Activated CD8-positive, alpha-beta memory T cell treated with anti-CD3 and anti-CD28 coated beads, Interleukin-2, amount 50 U/mL, for 1 hour (primary cell): ENCODE data around the gene MT1E.
"Not testable (repeated sequence)": the region's sequence is repeated elsewhere in the genome, so short reads cannot be mapped to it uniquely, and the experiment has no call there.

Experiments
- DNase-seq: peaks from one replicate; pipeline ENCODE4 v3.0.0-alpha.2; 2020; ENCODE audit errors: extremely low read depth

Gene MT1E

DNA sequence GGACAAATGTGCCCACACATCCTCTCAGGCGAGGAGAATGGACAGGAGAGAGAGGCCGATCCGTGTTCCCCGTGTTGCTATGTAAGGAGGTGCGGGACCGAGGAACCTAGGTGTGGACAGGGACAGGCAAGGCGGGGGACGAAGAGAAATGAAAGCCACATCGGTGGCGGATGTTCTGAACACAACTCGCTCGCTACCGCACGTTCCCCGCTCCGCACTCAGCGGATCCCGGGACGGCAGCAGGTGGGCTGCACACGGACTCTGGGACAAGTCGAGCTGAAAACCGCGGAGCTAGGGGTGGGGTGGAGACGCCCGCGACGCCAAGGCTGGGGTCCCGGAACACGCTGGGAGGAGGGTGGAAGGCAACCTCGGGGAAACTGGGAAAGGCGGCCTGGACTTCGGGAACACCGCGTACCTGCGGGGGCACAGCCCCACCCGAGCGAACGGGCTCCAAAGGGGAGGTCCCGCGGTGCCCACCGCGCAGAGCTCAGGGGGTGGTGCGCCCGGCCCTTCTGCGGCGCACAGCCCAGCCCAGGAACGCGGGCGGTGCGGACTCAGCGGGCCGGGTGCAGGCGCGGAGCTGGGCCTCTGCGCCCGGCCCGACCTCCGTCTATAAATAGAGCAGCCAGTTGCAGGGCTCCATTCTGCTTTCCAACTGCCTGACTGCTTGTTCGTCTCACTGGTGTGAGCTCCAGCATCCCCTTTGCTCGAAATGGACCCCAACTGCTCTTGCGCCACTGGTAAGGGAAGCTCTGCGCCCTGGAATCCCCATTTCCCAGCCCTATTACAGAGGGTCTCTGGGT lies at the start of gene MT1E:
Gene MT1E (plus strand): TSS at position 642 of the 803 bp plus-strand sequence. CDS start 71 bp downstream, at position 713.
- no peak for DNase-seq

DNA sequence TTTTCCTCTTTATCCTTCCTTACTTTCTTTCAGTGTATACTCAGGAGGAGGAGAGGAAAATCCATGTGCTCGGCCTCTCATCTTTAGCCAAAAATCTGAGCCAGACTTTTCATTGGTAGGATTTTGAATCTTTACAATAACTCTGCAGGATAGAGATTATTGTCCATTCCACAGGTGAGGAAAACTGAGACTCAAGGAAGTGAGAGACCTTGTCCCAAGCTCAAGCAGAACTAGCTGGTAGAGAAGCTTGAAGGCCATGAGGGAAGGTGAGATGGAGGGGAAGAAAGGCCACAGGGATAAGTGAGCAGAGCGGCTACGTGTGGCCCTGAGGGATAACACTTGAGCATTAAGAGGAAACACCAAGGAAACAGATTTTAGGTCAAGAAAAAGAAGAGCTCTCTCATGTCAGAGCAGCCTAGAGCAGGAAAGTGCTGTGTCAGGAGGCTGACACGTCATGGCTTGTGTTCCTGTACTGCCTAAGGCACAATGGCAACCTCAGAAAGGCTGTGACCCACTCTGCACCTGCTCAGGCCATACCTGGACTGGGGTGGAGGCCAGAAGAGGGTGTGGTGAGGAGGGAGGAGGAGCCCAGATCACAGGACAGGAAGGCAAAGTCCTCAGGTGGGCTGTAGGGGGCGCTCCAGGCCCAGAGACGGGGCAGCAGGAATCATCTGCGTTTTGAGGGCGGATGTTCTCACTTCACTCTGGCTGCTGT lies 48.8 kb upstream of the MT1E start:
- peak; percentile 23 for DNase-seq

DNA sequence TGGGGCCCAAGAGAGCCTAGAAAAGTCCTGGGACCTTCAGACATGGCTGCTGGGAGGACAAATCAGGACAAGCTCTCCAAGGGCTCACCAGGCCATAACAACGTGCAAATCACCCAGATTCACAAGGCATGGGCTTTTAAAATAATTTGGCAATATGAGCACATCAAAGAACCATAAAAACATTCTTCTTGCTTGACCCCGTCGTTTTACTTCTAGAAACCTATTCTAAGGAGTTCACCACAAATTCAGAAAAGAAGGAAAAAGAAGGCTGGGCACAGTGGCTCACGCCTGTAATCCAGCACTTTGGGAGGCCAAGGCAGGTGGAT lies 48.3 kb upstream of the MT1E start:
- no peak for DNase-seq

- no peak for DNase-seq
Observed at GRCh38 chr16:56580391-56581048, 45.1 kb upstream of the MT1E start.

GRCh38 chr16:56582911-56583310 lies 42.7 kb upstream of the MT1E start:
- not testable (repeated sequence) for DNase-seq

- DNase-seq, result no peak
Observed at GRCh38 chr16:56583351-56584168, 42.0 kb upstream of the MT1E start.

GRCh38 chr16:56584276-56584675 lies 41.3 kb upstream of the MT1E start:
- DNase-seq, result no peak

- no peak for DNase-seq
Observed at GRCh38 chr16:56588781-56589140, 36.8 kb upstream of the MT1E start.

DNA sequence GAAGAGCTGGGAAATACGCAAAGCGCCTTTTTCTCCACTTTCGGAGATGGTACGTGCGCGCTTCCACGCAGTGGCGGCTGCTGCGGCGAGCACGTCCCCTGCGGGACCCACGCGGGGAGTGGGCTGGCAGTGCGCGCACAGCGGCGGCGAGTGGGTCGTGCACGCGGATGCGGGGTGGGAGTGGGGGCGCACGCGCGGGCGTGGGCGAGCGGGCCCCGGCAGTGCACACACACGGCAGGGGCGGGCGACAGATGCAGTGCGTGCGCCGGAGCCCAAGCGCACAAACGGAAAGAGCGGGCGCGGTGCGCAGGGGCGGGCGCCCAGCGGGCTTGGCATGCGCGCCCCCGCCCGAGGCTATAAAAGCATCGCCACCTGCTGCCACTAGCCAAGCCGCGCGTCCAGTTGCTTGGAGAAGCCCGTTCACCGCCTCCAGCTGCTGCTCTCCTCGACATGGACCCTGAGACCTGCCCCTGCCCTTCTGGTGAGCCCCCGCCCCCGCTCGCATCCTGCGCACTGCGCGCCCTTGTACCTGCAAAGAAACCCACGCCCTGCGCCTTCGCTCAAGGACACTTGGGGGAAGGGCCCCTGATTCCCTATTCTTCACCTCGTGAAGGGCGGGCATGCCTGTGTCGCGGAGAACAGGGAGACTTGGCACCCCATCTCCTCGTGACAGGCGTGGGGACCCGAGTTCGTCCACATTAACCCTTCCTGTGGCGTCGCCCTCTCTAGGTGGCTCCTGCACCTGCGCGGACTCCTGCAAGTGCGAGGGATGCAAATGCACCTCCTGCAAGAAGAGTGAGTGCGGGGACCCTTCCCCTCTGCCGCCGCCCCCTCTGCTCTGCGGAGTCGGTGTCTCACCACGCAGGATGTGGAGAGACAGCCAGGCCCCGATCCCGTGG lies 36.2 kb upstream of the MT1E start, which contains the start of gene MT3:
Gene MT3 (plus strand): TSS at position 388 of the 899 bp plus-strand sequence. CDS start 63 bp downstream, at position 451.
- no peak for DNase-seq

- no peak for DNase-seq
Observed at GRCh38 chr16:56591377-56592060, 34.1 kb upstream of the MT1E start.

DNA sequence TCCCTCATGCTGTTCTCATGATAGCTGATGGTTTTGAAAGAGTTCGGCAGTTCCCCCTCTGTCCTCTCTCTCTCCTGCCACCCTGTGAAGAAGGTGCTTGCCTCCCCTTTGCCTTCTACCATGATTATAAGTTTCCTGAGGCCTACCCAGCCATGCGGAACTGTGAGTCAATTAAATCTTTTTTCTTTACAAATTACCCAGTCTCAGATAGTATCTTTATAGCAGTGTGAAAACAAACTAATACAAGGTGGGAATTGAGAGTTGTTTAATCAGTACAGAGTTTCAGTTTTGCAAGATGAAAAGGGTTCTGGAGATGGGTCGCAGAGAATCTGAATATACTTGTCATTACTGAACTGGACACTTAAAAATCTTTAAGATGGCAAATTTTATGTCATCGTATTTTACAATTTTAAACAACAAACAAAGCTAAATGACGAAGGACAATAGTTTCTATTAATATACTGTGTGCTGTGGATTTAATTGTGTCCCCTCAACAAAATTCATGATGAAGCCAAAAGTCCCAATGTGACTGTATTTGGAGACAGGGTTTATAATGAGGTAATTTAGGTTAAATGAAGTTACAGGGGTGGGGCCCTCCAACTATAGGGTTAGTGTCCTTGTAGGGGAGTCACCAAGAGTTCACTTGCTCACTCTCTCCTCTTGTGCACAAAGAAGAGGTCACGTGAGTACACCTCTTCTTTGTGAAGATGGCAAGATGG lies 31.8 kb upstream of the MT1E start:
- DNase-seq, result no peak

- DNase-seq, result no peak
Observed at GRCh38 chr16:56594292-56594619, 31.3 kb upstream of the MT1E start.

- no peak for DNase-seq
Observed at GRCh38 chr16:56600398-56600999, 25.1 kb upstream of the MT1E start.

- DNase-seq, result no peak
Observed at GRCh38 chr16:56601325-56601724, 24.3 kb upstream of the MT1E start.

DNA sequence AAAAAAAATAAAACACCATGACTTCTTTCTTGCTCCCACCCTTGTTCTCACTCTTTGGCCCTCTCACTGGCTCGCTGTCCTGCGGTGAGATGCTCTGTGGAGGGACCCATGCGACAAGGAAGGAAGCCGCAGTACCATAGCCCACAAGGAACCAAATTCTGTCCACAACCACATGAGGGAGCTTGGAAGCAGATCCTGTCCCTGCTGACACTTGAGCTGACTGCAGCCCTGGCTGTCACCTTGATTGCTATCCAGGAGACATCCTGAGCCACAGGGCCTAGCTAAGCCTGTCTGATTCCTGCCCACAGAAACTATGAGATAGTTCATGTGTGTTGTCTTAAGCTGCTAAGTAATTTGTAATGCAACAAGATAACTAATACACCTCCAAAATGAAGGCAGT lies 22.0 kb upstream of the MT1E start:
- DNase-seq, result no peak

DNA sequence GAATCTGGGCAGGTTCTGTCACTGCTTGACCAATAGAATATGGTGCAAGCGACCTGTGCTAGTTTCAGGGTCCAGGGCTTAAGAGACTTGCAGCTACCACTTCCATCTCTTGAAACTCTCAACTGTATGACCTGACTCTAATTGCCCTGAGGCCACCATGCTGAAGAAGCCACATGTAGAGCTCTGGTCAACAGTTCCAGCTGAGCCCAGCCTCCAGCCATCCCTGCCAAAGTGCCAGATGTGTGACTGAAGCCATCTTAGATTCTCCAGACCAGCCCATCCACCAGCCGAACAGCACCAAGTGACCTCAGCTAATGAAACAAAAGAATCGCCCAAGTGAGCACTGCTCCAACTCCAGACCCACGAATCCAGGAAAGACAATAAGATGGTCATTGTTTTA lies 20.6 kb upstream of the MT1E start:
- DNase-seq, result no peak

DNA sequence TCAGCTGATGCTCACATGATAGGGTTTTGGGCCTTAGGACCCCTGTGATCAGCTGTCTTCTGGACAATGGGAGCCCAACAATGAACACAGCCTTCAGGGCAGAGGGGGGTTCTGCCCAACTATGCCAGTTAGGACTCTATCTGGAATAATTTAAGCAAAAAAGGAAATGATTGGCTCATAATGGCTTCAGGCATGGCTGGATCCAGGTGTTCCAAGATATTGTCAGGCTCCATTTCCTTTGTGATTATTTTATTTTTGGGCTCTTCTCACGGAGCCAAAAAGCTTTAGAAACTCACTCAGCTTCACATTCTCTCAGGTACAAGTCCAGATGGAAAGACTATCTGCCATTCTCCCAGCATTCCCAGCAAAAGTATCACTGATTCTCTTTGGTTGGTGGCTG lies 20.1 kb upstream of the MT1E start:
- DNase-seq, result no peak

DNA sequence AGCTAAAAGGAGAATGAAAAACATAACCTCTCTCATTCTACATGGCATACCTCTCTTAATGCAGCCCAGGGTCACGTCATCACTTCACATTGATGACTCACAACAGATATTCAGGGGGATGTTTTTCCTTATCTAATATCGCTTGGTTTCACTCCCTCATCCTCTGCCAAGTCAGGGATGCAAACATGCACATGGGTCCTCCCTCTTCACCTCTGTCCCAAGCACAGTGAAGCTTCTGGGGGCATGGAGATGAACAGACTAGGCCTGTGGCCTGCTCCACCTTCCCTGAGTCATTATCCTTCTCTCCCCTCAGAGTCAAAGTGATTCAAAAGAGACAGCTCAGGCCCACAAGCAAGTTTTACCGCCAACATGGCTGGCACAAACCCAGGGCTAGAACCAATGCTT lies 19.5 kb upstream of the MT1E start:
- DNase-seq, result no peak

DNA sequence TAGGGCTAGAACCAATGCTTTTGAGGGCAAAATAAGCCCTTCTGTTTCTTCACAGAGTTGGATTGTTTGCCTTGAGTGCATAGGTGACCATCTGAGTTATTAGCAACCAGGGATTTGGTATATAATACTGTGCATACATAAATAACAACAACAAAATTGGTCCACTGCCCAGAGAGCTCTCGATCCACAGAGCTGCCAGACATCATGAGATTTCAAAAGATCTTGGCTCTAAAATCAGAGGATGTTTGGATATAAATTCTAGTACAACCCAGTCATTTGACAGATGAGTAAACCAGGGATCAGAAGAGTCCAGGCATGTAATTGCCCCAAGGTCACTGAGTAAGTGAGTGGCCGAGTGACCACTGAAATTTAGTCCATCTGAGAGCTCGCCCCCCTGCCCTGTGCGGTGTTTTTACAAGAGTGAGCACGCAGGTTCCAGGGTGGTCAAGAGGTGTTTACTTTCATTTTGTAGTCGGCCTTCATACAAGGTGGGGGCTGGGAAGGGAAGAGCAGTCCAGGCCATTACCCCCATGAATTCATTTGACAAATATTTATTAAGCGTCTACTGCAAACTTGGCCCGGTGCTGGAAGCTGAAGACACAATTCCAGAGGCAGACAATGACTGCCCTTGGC lies 19.0 kb upstream of the MT1E start:
- no peak for DNase-seq
